Astrocyte of the cerebellum (primary cell): ENCODE data around the gene HSBP1L1.

Source experiments
- DNase-seq: peaks from one replicate; pipeline ENCODE4 v3.0.0-alpha.2; 2011; ENCODE audit warnings: low read depth
- H3K4me3 ChIP-seq: 2 replicates; pipeline ENCODE4 v1.5.1; 2011; ENCODE audit warnings: mild to moderate bottlenecking, low read depth, low read length, moderate library complexity
- in situ Hi-C: cut with HindIII; loops from 2 replicates; pipeline ENCODE4 v1.10.0; 2017; ENCODE audit warnings: low sequenced_read_pairs
- TF ChIP-seq, protein P1 (sequence below): IDR thresholded peaks from 2 replicates; pipeline ENCODE4 v1.5.1; 2012; ENCODE audit warnings: low read length, low read depth, moderate library complexity, mild to moderate bottlenecking; ENCODE audit errors: missing control alignments

Gene HSBP1L1

DNA sequence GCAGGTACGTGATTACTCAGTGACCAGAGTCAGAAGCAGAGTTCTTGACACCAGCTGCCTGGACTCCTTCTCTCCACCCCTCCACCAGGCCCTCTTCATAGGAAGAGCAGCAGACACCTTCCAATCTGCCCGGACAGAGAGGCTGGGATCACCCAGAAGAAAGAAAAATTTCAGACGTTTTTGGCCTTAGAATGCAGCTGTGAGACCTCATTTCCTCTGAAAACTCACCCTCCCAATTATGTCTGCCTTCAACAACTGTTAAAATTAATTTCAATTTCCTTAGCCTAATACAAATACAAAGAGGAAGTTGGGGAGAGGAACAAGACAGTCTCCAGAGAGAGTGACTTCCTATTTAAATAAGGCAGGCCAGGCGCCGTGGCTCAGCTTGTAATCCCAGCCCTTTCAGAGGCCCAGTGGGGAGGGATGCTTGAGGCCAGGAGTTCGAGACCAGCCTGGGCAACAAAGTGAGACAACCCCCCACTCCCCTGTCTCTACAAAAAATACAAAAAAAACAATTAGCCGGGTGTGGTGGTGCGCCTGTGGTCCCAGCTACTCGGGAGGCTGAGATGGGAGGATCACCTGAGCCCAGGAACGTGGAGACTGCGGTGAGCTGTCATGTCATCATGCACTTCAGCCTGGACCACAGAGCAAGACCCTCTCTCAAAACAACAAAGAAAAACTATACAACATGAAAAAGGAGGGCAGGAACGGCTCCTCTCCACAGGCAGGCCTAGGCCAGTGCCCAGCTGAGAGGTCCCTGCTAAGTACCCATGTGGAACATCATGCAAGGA lies 14.6 kb upstream of the HSBP1L1 start:
- peak overlapping the region; percentile 67 for H3K4me3 ChIP-seq
- TF ChIP-seq, protein P1, sequence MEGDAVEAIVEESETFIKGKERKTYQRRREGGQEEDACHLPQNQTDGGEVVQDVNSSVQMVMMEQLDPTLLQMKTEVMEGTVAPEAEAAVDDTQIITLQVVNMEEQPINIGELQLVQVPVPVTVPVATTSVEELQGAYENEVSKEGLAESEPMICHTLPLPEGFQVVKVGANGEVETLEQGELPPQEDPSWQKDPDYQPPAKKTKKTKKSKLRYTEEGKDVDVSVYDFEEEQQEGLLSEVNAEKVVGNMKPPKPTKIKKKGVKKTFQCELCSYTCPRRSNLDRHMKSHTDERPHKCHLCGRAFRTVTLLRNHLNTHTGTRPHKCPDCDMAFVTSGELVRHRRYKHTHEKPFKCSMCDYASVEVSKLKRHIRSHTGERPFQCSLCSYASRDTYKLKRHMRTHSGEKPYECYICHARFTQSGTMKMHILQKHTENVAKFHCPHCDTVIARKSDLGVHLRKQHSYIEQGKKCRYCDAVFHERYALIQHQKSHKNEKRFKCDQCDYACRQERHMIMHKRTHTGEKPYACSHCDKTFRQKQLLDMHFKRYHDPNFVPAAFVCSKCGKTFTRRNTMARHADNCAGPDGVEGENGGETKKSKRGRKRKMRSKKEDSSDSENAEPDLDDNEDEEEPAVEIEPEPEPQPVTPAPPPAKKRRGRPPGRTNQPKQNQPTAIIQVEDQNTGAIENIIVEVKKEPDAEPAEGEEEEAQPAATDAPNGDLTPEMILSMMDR: no peak
- in situ Hi-C loops: no loop called here
- no peak for DNase-seq

DNA sequence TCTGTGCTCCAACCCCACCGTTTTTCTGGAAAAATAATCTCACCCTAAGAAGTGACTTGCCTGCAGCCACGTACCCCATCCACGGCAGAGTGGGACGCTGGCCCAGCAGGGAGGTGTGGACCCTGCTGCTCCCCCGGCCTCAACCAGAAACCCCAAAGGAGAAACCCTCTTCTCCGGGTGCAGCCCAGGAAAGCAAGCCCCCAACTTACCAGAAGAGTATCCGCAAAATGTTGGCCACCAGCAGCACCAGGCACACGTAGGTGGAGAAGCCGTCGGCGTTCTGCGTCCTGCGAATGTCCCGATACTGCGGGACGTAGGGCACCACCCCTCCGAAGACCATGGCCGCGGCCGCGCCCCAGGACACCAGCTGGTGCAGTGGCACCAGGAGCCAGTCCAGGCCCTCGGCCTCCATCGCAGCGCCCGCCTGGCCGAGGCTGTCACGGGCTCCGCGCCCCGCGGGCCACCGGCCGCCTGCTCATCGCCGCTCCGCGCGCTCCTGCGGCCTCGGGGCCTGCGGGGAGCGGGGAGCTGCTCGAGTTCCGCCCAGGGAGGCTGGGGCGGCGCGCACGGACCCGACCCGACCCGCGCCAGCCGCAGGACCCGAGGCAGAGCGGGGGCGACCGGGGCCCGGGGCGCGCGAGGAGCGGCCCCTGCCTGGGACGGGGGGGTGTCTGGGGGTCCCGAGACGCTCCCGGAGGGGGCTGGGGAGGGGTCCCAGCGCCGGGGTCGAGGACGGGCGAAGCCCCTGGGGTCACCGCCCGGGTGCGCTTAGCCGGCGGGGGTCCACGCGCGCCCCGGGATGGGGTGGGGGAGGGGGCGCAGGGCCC lies 13.7 kb upstream of the HSBP1L1 start:
- DNase-seq: no peak
- H3K4me3 ChIP-seq: peak overlapping the region; percentile 67
- TF ChIP-seq, protein P1: no peak
- in situ Hi-C loops: no loop called here

GRCh38 chr18:79951545-79952455 lies 12.6 kb upstream of the HSBP1L1 start, which contains the start of gene SLC66A2:
Gene SLC66A2, minus strand, starts transcription at chr18:79951653. Its CDS starts 727 bp downstream, at chr18:79950926.
- peak within 1 kb of the TSS; percentile 67 for H3K4me3 ChIP-seq
- TF ChIP-seq, protein P1: peak; percentile 4
- in situ Hi-C loops: no loop called here
- peak; percentile 40 for DNase-seq

- no peak for DNase-seq
- TF ChIP-seq, protein P1: no peak
- in situ Hi-C loops: no loop called here
- H3K4me3 ChIP-seq: peak overlapping the region; percentile 67
These were observed 11.9 kb upstream of the HSBP1L1 start for GRCh38 chr18:79952456-79952995.

GRCh38 chr18:79952996-79953559 lies 11.4 kb upstream of the HSBP1L1 start:
- no peak for DNase-seq
- TF ChIP-seq, protein P1: no peak
- in situ Hi-C loops: no loop called here
- peak overlapping the region; percentile 67 for H3K4me3 ChIP-seq
